Measurements from ENCODE around the gene FBXO33.

FBXO33 gene

GRCh38 chr14:39383026-39383660, 49.1 kb downstream of the FBXO33 start:
- TF ChIP-seq CTCF (conservative IDR thresholded peaks at IDR 0.05; ENCODE audit: low read depth, low read length): no peak
- Histone ChIP-seq H3K27ac (no peak overlapping the region), H3K9ac (no peak overlapping the region), H2AFZ (ENCODE audit: low read depth) (no peak overlapping the region), H4K20me1 (ENCODE audit: insufficient read depth) (no peaks in the 10 kb centered on the region), H3K79me2 (ENCODE audit: insufficient read depth, low read depth) (no peaks in the 10 kb centered on the region), H3K4me3 (IDR thresholded peaks at IDR 0.05; ENCODE audit: insufficient read depth, low read depth, low read length) (no peak overlapping the region), H3K27me3 (ENCODE audit: insufficient read depth, low read depth) (no peaks in the 10 kb centered on the region), H3K4me1 (ENCODE audit: low read depth, poor library complexity, severe bottlenecking) (peaks cover 12% of the 10 kb centered on the region), H3K36me3 (ENCODE audit: insufficient read depth) (no peaks in the 10 kb centered on the region), H3K4me2 (no peak overlapping the region)

- Histone ChIP-seq H3K27me3 (ENCODE audit: insufficient read depth, low read depth) (no peaks in the 10 kb centered on the region), H3K36me3 (ENCODE audit: insufficient read depth) (no peaks in the 10 kb centered on the region), H3K4me2 (no peak overlapping the region), H2AFZ (ENCODE audit: low read depth) (no peak overlapping the region), H4K20me1 (ENCODE audit: insufficient read depth) (no peaks in the 10 kb centered on the region), H3K79me2 (ENCODE audit: insufficient read depth, low read depth) (no peaks in the 10 kb centered on the region), H3K4me3 (IDR thresholded peaks at IDR 0.05; ENCODE audit: insufficient read depth, low read depth, low read length) (no peak overlapping the region), H3K27ac (no peak overlapping the region), H3K9ac (no peak overlapping the region), H3K4me1 (ENCODE audit: low read depth, poor library complexity, severe bottlenecking) (peaks cover 12% of the 10 kb centered on the region)
- no peak for TF ChIP-seq CTCF (conservative IDR thresholded peaks at IDR 0.05; ENCODE audit: low read depth, low read length)
These were observed 49.8 kb downstream of the FBXO33 start for GRCh38 chr14:39382463-39382862.

- Histone ChIP-seq H3K4me1 (ENCODE audit: low read depth, poor library complexity, severe bottlenecking) (peaks cover 12% of the 10 kb centered on the region), H3K27ac (no peak overlapping the region), H2AFZ (ENCODE audit: low read depth) (no peak overlapping the region), H3K4me2 (no peak overlapping the region), H3K79me2 (ENCODE audit: insufficient read depth, low read depth) (no peaks in the 10 kb centered on the region), H3K4me3 (IDR thresholded peaks at IDR 0.05; ENCODE audit: insufficient read depth, low read depth, low read length) (no peak overlapping the region), H3K36me3 (ENCODE audit: insufficient read depth) (no peaks in the 10 kb centered on the region), H3K9ac (no peak overlapping the region), H4K20me1 (ENCODE audit: insufficient read depth) (no peaks in the 10 kb centered on the region), H3K27me3 (ENCODE audit: insufficient read depth, low read depth) (no peaks in the 10 kb centered on the region)
- no peak for TF ChIP-seq CTCF (conservative IDR thresholded peaks at IDR 0.05; ENCODE audit: low read depth, low read length)
These were observed 50.9 kb downstream of the FBXO33 start for GRCh38 chr14:39381366-39381765.

- no peak overlapping the region for H3K4me2 ChIP-seq
- no peaks in the 10 kb centered on the region for H4K20me1 ChIP-seq (ENCODE audit: insufficient read depth)
- TF ChIP-seq CTCF (conservative IDR thresholded peaks at IDR 0.05; ENCODE audit: low read depth, low read length): no peak
- no peaks in the 10 kb centered on the region for H3K36me3 ChIP-seq (ENCODE audit: insufficient read depth)
- H3K27ac ChIP-seq: no peak overlapping the region
- H3K4me1 ChIP-seq (ENCODE audit: low read depth, poor library complexity, severe bottlenecking): peaks cover 7% of the 10 kb centered on the region
- H3K27me3 ChIP-seq (ENCODE audit: insufficient read depth, low read depth): no peaks in the 10 kb centered on the region
- no peaks in the 10 kb centered on the region for H3K79me2 ChIP-seq (ENCODE audit: insufficient read depth, low read depth)
- no peak overlapping the region for H3K9ac ChIP-seq
- H2AFZ ChIP-seq (ENCODE audit: low read depth): no peak overlapping the region
- H3K4me3 ChIP-seq (IDR thresholded peaks at IDR 0.05; ENCODE audit: insufficient read depth, low read depth, low read length): no peak overlapping the region
These were observed 55.4 kb downstream of the FBXO33 start for GRCh38 chr14:39376667-39377403.
